ENCODE measurements around the gene ZBTB20.

Gene ZBTB20

GRCh38 chr3:114953800-114954199, 193.3 kb downstream of the ZBTB20 start:
- H3K27ac ChIP-seq (ENCODE audit: low read length), result no peak overlapping the region

GRCh38 chr3:114953215-114953799, 193.8 kb downstream of the ZBTB20 start:
- no peak for DNase-seq
- H3K9ac ChIP-seq (ENCODE audit: low read depth, low read length), result no peak overlapping the region
- TF ChIP-seq, protein P1, sequence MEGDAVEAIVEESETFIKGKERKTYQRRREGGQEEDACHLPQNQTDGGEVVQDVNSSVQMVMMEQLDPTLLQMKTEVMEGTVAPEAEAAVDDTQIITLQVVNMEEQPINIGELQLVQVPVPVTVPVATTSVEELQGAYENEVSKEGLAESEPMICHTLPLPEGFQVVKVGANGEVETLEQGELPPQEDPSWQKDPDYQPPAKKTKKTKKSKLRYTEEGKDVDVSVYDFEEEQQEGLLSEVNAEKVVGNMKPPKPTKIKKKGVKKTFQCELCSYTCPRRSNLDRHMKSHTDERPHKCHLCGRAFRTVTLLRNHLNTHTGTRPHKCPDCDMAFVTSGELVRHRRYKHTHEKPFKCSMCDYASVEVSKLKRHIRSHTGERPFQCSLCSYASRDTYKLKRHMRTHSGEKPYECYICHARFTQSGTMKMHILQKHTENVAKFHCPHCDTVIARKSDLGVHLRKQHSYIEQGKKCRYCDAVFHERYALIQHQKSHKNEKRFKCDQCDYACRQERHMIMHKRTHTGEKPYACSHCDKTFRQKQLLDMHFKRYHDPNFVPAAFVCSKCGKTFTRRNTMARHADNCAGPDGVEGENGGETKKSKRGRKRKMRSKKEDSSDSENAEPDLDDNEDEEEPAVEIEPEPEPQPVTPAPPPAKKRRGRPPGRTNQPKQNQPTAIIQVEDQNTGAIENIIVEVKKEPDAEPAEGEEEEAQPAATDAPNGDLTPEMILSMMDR (IDR thresholded peaks at IDR 0.05; ENCODE audit: borderline replicate concordance, extremely low read depth, low read length, poor library complexity, severe bottlenecking), result no peak
- H3K9me3 ChIP-seq (ENCODE audit: insufficient read depth, low read length, severe bottlenecking), result peaks cover 17% of the 10 kb centered on the region
- no peaks in the 10 kb centered on the region for H3K79me2 ChIP-seq (ENCODE audit: insufficient read depth, low read length)
- no peaks in the 10 kb centered on the region for H4K20me1 ChIP-seq (ENCODE audit: insufficient read depth, low read length)
- no peak for ATAC-seq (ENCODE audit: insufficient read depth, low read depth)
- no peak overlapping the region for H3K4me3 ChIP-seq (ENCODE audit: low read depth in 1 of 2, low read length in 2 of 2)
- H3K36me3 ChIP-seq (ENCODE audit: insufficient read depth, low read length), result no peaks in the 10 kb centered on the region
- H3K27ac ChIP-seq (ENCODE audit: low read length), result no peak overlapping the region
- no peak overlapping the region for H2AFZ ChIP-seq (ENCODE audit: low read depth, low read length)
- no peak overlapping the region for H3K4me2 ChIP-seq (ENCODE audit: insufficient read depth, low read length)
- no peaks in the 10 kb centered on the region for H3K4me1 ChIP-seq (ENCODE audit: insufficient read depth, low read length)
- H3K27me3 ChIP-seq (ENCODE audit: insufficient read depth, low read length, poor library complexity), result no peaks in the 10 kb centered on the region

More at GRCh38 chr3:114953800-114954199, 193.3 kb downstream of the ZBTB20 start:
- TF ChIP-seq, protein P1 (IDR thresholded peaks at IDR 0.05; ENCODE audit: borderline replicate concordance, extremely low read depth, low read length, poor library complexity, severe bottlenecking), result no peak
- TF ChIP-seq EZH2 (IDR thresholded peaks at IDR 0.05; ENCODE audit: borderline replicate concordance, low read depth, low read length, severe bottlenecking), result no peak
- Histone ChIP-seq H3K36me3 (ENCODE audit: insufficient read depth, low read length) (no peaks in the 10 kb centered on the region), H3K9ac (ENCODE audit: low read depth, low read length) (no peak overlapping the region), H2AFZ (ENCODE audit: low read depth, low read length) (no peak overlapping the region), H3K4me1 (ENCODE audit: insufficient read depth, low read length) (no peaks in the 10 kb centered on the region), H3K79me2 (ENCODE audit: insufficient read depth, low read length) (no peaks in the 10 kb centered on the region), H3K4me3 (ENCODE audit: low read depth in 1 of 2, low read length in 2 of 2) (no peak overlapping the region), H3K9me3 (ENCODE audit: insufficient read depth, low read length, severe bottlenecking) (peaks cover 17% of the 10 kb centered on the region), H3K27me3 (ENCODE audit: insufficient read depth, low read length, poor library complexity) (no peaks in the 10 kb centered on the region), H3K4me2 (ENCODE audit: insufficient read depth, low read length) (no peak overlapping the region), H4K20me1 (ENCODE audit: insufficient read depth, low read length) (no peaks in the 10 kb centered on the region)
- ATAC-seq (ENCODE audit: insufficient read depth, low read depth) (no peak), DNase-seq (no peak)

- H3K4me2 ChIP-seq (ENCODE audit: insufficient read depth, low read length), result no peak overlapping the region
Measured at GRCh38 chr3:114942773-114943172, 204.3 kb downstream of the ZBTB20 start.

More at GRCh38 chr3:114942773-114943172, 204.3 kb downstream of the ZBTB20 start:
- DNase-seq (no peak), ATAC-seq (ENCODE audit: insufficient read depth, low read depth) (no peak)
- H3K9me3 ChIP-seq (ENCODE audit: insufficient read depth, low read length, severe bottlenecking), result no peaks in the 10 kb centered on the region
- H3K79me2 ChIP-seq (ENCODE audit: insufficient read depth, low read length), result no peaks in the 10 kb centered on the region
- no peak overlapping the region for H3K9ac ChIP-seq (ENCODE audit: low read depth, low read length)
- H3K36me3 ChIP-seq (ENCODE audit: insufficient read depth, low read length), result no peaks in the 10 kb centered on the region
- no peaks in the 10 kb centered on the region for H3K27me3 ChIP-seq (ENCODE audit: insufficient read depth, low read length, poor library complexity)
- H2AFZ ChIP-seq (ENCODE audit: low read depth, low read length), result no peak overlapping the region
- TF ChIP-seq EZH2 (IDR thresholded peaks at IDR 0.05; ENCODE audit: borderline replicate concordance, low read depth, low read length, severe bottlenecking), result no peak
- TF ChIP-seq, protein P1 (IDR thresholded peaks at IDR 0.05; ENCODE audit: borderline replicate concordance, extremely low read depth, low read length, poor library complexity, severe bottlenecking), result no peak
- H3K4me3 ChIP-seq (ENCODE audit: low read depth in 1 of 2, low read length in 2 of 2), result no peak overlapping the region
- no peaks in the 10 kb centered on the region for H3K4me1 ChIP-seq (ENCODE audit: insufficient read depth, low read length)
- no peak overlapping the region for H3K27ac ChIP-seq (ENCODE audit: low read length)
- H4K20me1 ChIP-seq (ENCODE audit: insufficient read depth, low read length), result no peaks in the 10 kb centered on the region

Data from DND-41 (cell line).